OCI-LY3 (cell line): ENCODE results near the gene MYG1.

Experiments
- H2AFZ ChIP-seq: fragments of 200-600, 300-600 bp; shearing (Covaris generic); 2 replicates; pipeline ENCODE4 v1.6.0; 2014; ENCODE audit warnings: antibody characterized with exemption, low read depth, low read length
- H3K27ac ChIP-seq: fragments of 200-600, 300-600 bp; sonication (generic); 2 replicates; pipeline ENCODE4 v1.5.1; 2014; ENCODE audit warnings: mild to moderate bottlenecking, low read length, moderate library complexity, mixed read lengths
- H3K27me3 ChIP-seq: fragments of 200-600, 300-600 bp; sonication (generic); 2 replicates; pipeline ENCODE4 v1.6.1; 2014; ENCODE audit warnings: low read depth, low read length, mixed read lengths
- H3K36me3 ChIP-seq: fragments of 200-600, 300-600 bp; sonication (generic); replicated peaks from 2 replicates; pipeline ENCODE3; 2014; ENCODE audit warnings: low read depth, low read length, mixed read lengths
- H3K4me1 ChIP-seq: fragments of 300-600, 200-600 bp; sonication (generic); 2 replicates; pipeline ENCODE4 v1.6.1; 2014; ENCODE audit warnings: low read length, mixed read lengths
- H3K4me2 ChIP-seq: fragments of 200-600, 300-600 bp; sonication (generic); 2 replicates; pipeline ENCODE4 v1.6.1; 2014; ENCODE audit warnings: low read length, mixed read lengths
- H3K4me3 ChIP-seq: fragments of 300-600, 200-600 bp; sonication (generic); 2 replicates; pipeline ENCODE4 v1.5.1; 2014; ENCODE audit warnings: antibody characterized with exemption, mild to moderate bottlenecking, low read length, moderate library complexity
- H3K79me2 ChIP-seq: fragments of 300-600, 200-600 bp; shearing (Covaris generic); 2 replicates; pipeline ENCODE4 v1.6.1; 2014; ENCODE audit warnings: mild to moderate bottlenecking, low read length, mixed read lengths
- H3K9ac ChIP-seq: fragments of 300-600, 200-600 bp; shearing (Covaris generic); 2 replicates; pipeline ENCODE4 v1.6.0; 2014; ENCODE audit warnings: mild to moderate bottlenecking, low read length, moderate library complexity
- H3K9me3 ChIP-seq: fragments of 200-600, 300-600 bp; shearing (Covaris generic); 2 replicates; pipeline ENCODE4 v1.6.1; 2014; ENCODE audit warnings: low read length, mixed read lengths; ENCODE audit not compliant: insufficient read depth
- H4K20me1 ChIP-seq: fragments of 200-600, 300-600 bp; sonication (generic); 2 replicates; pipeline ENCODE4 v1.6.1; 2016; ENCODE audit warnings: low read length, mixed read lengths; ENCODE audit not compliant: insufficient read depth
- EZH2phosphoT487 ChIP-seq: fragments of 200-600 bp; shearing (Covaris generic); IDR thresholded peaks from 2 replicates; pipeline ENCODE4 v1.6.1; 2018; ENCODE audit warnings: antibody characterized with exemption, mixed run types, low read depth
- TF ChIP-seq, protein P1 (sequence below): fragments of 200-600, 300-600 bp; sonication (generic); IDR thresholded peaks from 2 replicates; pipeline ENCODE4 v1.5.1; 2014; ENCODE audit warnings: antibody characterized with exemption, low read length, low read depth

Gene MYG1

GRCh38 chr12:53279283-53279869, 20.1 kb upstream of the MYG1 start:
- Histone ChIP-seq H3K9ac (no peak overlapping the region), H3K9me3 (no peaks in the 10 kb centered on the region)
- no peak for TF ChIP-seq EZH2phosphoT487
- TF ChIP-seq, protein P1, sequence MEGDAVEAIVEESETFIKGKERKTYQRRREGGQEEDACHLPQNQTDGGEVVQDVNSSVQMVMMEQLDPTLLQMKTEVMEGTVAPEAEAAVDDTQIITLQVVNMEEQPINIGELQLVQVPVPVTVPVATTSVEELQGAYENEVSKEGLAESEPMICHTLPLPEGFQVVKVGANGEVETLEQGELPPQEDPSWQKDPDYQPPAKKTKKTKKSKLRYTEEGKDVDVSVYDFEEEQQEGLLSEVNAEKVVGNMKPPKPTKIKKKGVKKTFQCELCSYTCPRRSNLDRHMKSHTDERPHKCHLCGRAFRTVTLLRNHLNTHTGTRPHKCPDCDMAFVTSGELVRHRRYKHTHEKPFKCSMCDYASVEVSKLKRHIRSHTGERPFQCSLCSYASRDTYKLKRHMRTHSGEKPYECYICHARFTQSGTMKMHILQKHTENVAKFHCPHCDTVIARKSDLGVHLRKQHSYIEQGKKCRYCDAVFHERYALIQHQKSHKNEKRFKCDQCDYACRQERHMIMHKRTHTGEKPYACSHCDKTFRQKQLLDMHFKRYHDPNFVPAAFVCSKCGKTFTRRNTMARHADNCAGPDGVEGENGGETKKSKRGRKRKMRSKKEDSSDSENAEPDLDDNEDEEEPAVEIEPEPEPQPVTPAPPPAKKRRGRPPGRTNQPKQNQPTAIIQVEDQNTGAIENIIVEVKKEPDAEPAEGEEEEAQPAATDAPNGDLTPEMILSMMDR, result no peak

GRCh38 chr12:53279888-53280498, 19.5 kb upstream of the MYG1 start:
- H3K36me3 ChIP-seq, result peaks cover 56% of the 10 kb centered on the region
- H3K4me2 ChIP-seq, result no peak overlapping the region
- TF ChIP-seq EZH2phosphoT487, result no peak
- TF ChIP-seq, protein P1, result no peak

More at GRCh38 chr12:53279283-53279869, 20.1 kb upstream of the MYG1 start:
- no peaks in the 10 kb centered on the region for H3K79me2 ChIP-seq
- H3K4me2 ChIP-seq, result no peak overlapping the region
- no peak overlapping the region for H2AFZ ChIP-seq
- no peaks in the 10 kb centered on the region for H3K4me1 ChIP-seq
- H4K20me1 ChIP-seq, result no peaks in the 10 kb centered on the region
- H3K4me3 ChIP-seq, result no peak overlapping the region
- no peaks in the 10 kb centered on the region for H3K27me3 ChIP-seq
- no peak overlapping the region for H3K27ac ChIP-seq
- peaks cover 58% of the 10 kb centered on the region for H3K36me3 ChIP-seq

GRCh38 chr12:53286448-53286847, 13.0 kb upstream of the MYG1 start:
- TF ChIP-seq EZH2phosphoT487, result no peak
- TF ChIP-seq, protein P1, result no peak
- Histone ChIP-seq H3K36me3 (peaks cover 61% of the 10 kb centered on the region), H3K27me3 (no peaks in the 10 kb centered on the region), H3K4me2 (no peak overlapping the region), H3K27ac (no peak overlapping the region), H4K20me1 (no peaks in the 10 kb centered on the region), H3K4me3 (no peak overlapping the region), H3K79me2 (no peaks in the 10 kb centered on the region), H3K9ac (no peak overlapping the region), H2AFZ (no peak overlapping the region), H3K9me3 (no peaks in the 10 kb centered on the region), H3K4me1 (no peaks in the 10 kb centered on the region)

More at GRCh38 chr12:53279888-53280498, 19.5 kb upstream of the MYG1 start:
- H3K9ac ChIP-seq, result no peak overlapping the region
- no peaks in the 10 kb centered on the region for H3K4me1 ChIP-seq
- no peaks in the 10 kb centered on the region for H3K27me3 ChIP-seq
- no peak overlapping the region for H3K27ac ChIP-seq
- no peaks in the 10 kb centered on the region for H3K79me2 ChIP-seq
- no peak overlapping the region for H2AFZ ChIP-seq
- no peak overlapping the region for H3K4me3 ChIP-seq
- H4K20me1 ChIP-seq, result no peaks in the 10 kb centered on the region
- no peaks in the 10 kb centered on the region for H3K9me3 ChIP-seq

DNA sequence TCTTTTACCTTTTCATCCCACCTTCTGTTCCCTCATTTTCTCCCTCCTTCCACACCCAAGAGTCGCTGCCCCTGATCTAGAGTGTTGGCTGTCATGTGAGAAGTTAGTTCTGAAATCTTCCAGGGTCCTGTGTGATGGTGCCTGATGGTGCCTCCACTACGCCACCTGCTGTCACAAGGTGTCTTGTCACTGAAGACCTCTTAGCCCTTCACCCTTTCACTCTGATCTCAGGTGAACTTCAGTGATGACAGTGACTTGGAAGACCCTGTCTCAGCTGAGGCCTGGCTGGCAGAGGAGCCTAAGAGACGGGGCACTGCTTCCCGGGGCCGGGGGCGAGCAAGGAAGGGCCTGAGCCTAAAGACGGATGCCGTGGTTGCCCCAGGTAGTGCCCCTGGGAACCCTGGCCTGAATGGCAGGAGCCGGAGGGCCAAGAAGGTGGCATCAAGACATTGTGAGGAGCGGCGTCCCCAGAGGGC, 11.7 kb upstream of the MYG1 start:
- Histone ChIP-seq H3K9me3 (no peaks in the 10 kb centered on the region), H2AFZ (no peak overlapping the region), H3K4me1 (no peaks in the 10 kb centered on the region), H3K4me3 (no peak overlapping the region), H3K79me2 (no peaks in the 10 kb centered on the region), H3K27ac (no peak overlapping the region), H3K36me3 (peaks cover 64% of the 10 kb centered on the region), H3K27me3 (no peaks in the 10 kb centered on the region), H3K9ac (no peak overlapping the region), H3K4me2 (no peak overlapping the region), H4K20me1 (no peaks in the 10 kb centered on the region)
- TF ChIP-seq EZH2phosphoT487, result no peak
- TF ChIP-seq, protein P1, result peak; percentile 77
